HEK293 (cell line): ENCODE measurements around the gene HEMK1.

Source experiments
- CTCF ChIA-PET: fragments of 350-600 bp; formaldehyde crosslinking; extraction: SDS; loops from one replicate; lab custom pipeline; 2021; ENCODE audit warnings: antibody characterized with exemption; lab: Yijun Ruan, JAX
- POLR2A ChIA-PET: fragments of 300-600 bp; formaldehyde crosslinking; extraction: SDS; loops from one replicate; lab custom pipeline; 2020; ENCODE audit warnings: antibody characterized with exemption, inconsistent platforms; lab: Yijun Ruan, JAX
- H3K27ac ChIP-seq: fragments of 200-500 bp; sonication (Bioruptor generic); 2 replicates; pipeline ENCODE4 v1.5.1; 2014; ENCODE audit warnings: low read depth, low read length, control low read depth, inconsistent platforms; ENCODE audit errors: extremely low read depth
- H3K36me3 ChIP-seq, 2 experiments: fragments of 200-500 bp in 1 of 2; sonication (Bioruptor generic) in 1 of 2; 1 replicate in 1 of 2; 2 replicates in 1 of 2; pipeline ENCODE4 v1.5.1; 2014 to 2017; ENCODE audit warnings: inconsistent platforms in 2 of 2, low read length in 2 of 2; ENCODE audit not compliant: control insufficient read depth in 2 of 2, insufficient read depth in 1 of 2
- H3K4me1 ChIP-seq: fragments of 200-500 bp; sonication (Bioruptor generic); 2 replicates; pipeline ENCODE4 v1.5.1; 2014; ENCODE audit warnings: mild to moderate bottlenecking, low read length, inconsistent platforms; ENCODE audit not compliant: control insufficient read depth, insufficient read depth
- H3K4me3 ChIP-seq: 2 replicates; pipeline ENCODE4 v1.5.1; 2011; ENCODE audit warnings: low read depth, mild to moderate bottlenecking, control low read depth, low read length, moderate library complexity
- H3K9me3 ChIP-seq: fragments of 200-500 bp; sonication (Bioruptor generic); 2 replicates; pipeline ENCODE4 v1.5.1; 2014; ENCODE audit warnings: low read depth, low read length, inconsistent platforms; ENCODE audit not compliant: control insufficient read depth, insufficient read depth
- BCL11A ChIP-seq: fragments of 450-650 bp; formaldehyde crosslinking; IDR thresholded peaks from 2 replicates; pipeline ENCODE4 v1.5.1; 2016; ENCODE audit warnings: low read depth, missing biosample characterization, missing genetic modification characterization
- CTCF ChIP-seq: fragments of 450-650 bp; formaldehyde crosslinking; IDR thresholded peaks from 2 replicates; pipeline ENCODE4 v1.5.1; 2016; ENCODE audit warnings: missing biosample characterization, missing genetic modification characterization
- EGR2 ChIP-seq: fragments of 450-650 bp; formaldehyde crosslinking; IDR thresholded peaks from 2 replicates; pipeline ENCODE4 v1.5.1; 2016; ENCODE audit warnings: low read depth, missing biosample characterization, missing genetic modification characterization
- GFI1B ChIP-seq: fragments of 450-650 bp; formaldehyde crosslinking; IDR thresholded peaks from 2 replicates; pipeline ENCODE4 v1.5.1; 2016; ENCODE audit warnings: missing biosample characterization, missing genetic modification characterization
- GLIS1 ChIP-seq: fragments of 450-650 bp; formaldehyde crosslinking; IDR thresholded peaks from 2 replicates; pipeline ENCODE4 v1.5.1; 2016; ENCODE audit warnings: missing biosample characterization, missing genetic modification characterization
- KLF1 ChIP-seq: fragments of 450-650 bp; formaldehyde crosslinking; IDR thresholded peaks from 2 replicates; pipeline ENCODE4 v1.5.1; 2016; ENCODE audit warnings: missing biosample characterization, missing genetic modification characterization
- PRDM4 ChIP-seq: fragments of 450-650 bp; formaldehyde crosslinking; IDR thresholded peaks from 2 replicates; pipeline ENCODE4 v1.5.1; 2017; ENCODE audit warnings: missing biosample characterization, missing genetic modification characterization
- PRDM6 ChIP-seq: fragments of 450-650 bp; formaldehyde crosslinking; IDR thresholded peaks from 2 replicates; pipeline ENCODE4 v1.5.1; 2017; ENCODE audit warnings: missing biosample characterization, missing genetic modification characterization
- SP3 ChIP-seq: fragments of 450-650 bp; formaldehyde crosslinking; IDR thresholded peaks from 2 replicates; pipeline ENCODE4 v1.5.1; 2016; ENCODE audit warnings: missing biosample characterization, missing genetic modification characterization
- SP7 ChIP-seq: fragments of 450-650 bp; formaldehyde crosslinking; IDR thresholded peaks from 2 replicates; pipeline ENCODE4 v1.5.1; 2016; ENCODE audit warnings: missing biosample characterization, missing genetic modification characterization
- ZBTB20 ChIP-seq: fragments of 450-650 bp; formaldehyde crosslinking; IDR thresholded peaks from 2 replicates; pipeline ENCODE4 v1.5.1; 2016; ENCODE audit warnings: missing biosample characterization, missing genetic modification characterization
- ZFHX2 ChIP-seq: fragments of 450-650 bp; formaldehyde crosslinking; conservative IDR thresholded peaks from 2 replicates; pipeline ENCODE4 v1.5.1; 2016; ENCODE audit warnings: missing biosample characterization, missing genetic modification characterization
- ZNF121 ChIP-seq: fragments of 450-650 bp; formaldehyde crosslinking; IDR thresholded peaks from 2 replicates; pipeline ENCODE4 v1.5.1; 2016; ENCODE audit warnings: missing biosample characterization, missing genetic modification characterization
- ZNF169 ChIP-seq: fragments of 450-650 bp; formaldehyde crosslinking; IDR thresholded peaks from 2 replicates; pipeline ENCODE4 v1.5.1; 2016; ENCODE audit warnings: missing biosample characterization, missing genetic modification characterization
- ZNF26 ChIP-seq: fragments of 450-650 bp; formaldehyde crosslinking; IDR thresholded peaks from 2 replicates; pipeline ENCODE4 v1.5.1; 2016; ENCODE audit warnings: missing biosample characterization, missing genetic modification characterization
- ZNF341 ChIP-seq: fragments of 450-650 bp; formaldehyde crosslinking; IDR thresholded peaks from 2 replicates; pipeline ENCODE4; 2016; ENCODE audit warnings: low read depth, missing biosample characterization, missing genetic modification characterization
- ZNF362 ChIP-seq: fragments of 450-650 bp; formaldehyde crosslinking; IDR thresholded peaks from 2 replicates; pipeline ENCODE4 v1.5.1; 2016; ENCODE audit warnings: missing biosample characterization, missing genetic modification characterization
- ZNF449 ChIP-seq: fragments of 450-650 bp; formaldehyde crosslinking; IDR thresholded peaks from 2 replicates; pipeline ENCODE4 v1.5.1; 2017; ENCODE audit warnings: missing biosample characterization, mild to moderate bottlenecking, missing genetic modification characterization, moderate library complexity
- ZNF549 ChIP-seq: fragments of 450-650 bp; IDR thresholded peaks from 2 replicates; pipeline ENCODE4 v1.5.1; 2018; ENCODE audit warnings: missing biosample characterization, missing genetic modification characterization, mild to moderate bottlenecking, inconsistent platforms, moderate library complexity
- ZNF580 ChIP-seq: fragments of 450-650 bp; formaldehyde crosslinking; IDR thresholded peaks from 2 replicates; pipeline ENCODE4 v1.5.1; 2016; ENCODE audit warnings: missing biosample characterization, missing genetic modification characterization
- ZNF621 ChIP-seq: fragments of 450-650 bp; formaldehyde crosslinking; IDR thresholded peaks from 2 replicates; pipeline ENCODE4 v1.5.1; 2017; ENCODE audit warnings: missing biosample characterization, missing genetic modification characterization
- ZNF623 ChIP-seq: fragments of 450-650 bp; formaldehyde crosslinking; IDR thresholded peaks from 2 replicates; pipeline ENCODE4 v1.5.1; 2016; ENCODE audit warnings: missing biosample characterization, missing genetic modification characterization
- ZNF654 ChIP-seq: fragments of 450-650 bp; formaldehyde crosslinking; IDR thresholded peaks from 2 replicates; pipeline ENCODE4 v1.5.1; 2016; ENCODE audit warnings: low read depth, missing biosample characterization, missing genetic modification characterization
- ZNF707 ChIP-seq: fragments of 450-650 bp; formaldehyde crosslinking; IDR thresholded peaks from 2 replicates; pipeline ENCODE4 v1.5.1; 2016; ENCODE audit warnings: missing biosample characterization, missing genetic modification characterization
- ZNF830 ChIP-seq: fragments of 450-650 bp; IDR thresholded peaks from 2 replicates; pipeline ENCODE4 v1.5.0; 2018; ENCODE audit warnings: missing biosample characterization, missing genetic modification characterization, low read depth, mild to moderate bottlenecking, moderate library complexity
- ZSCAN30 ChIP-seq: fragments of 450-650 bp; IDR thresholded peaks from 2 replicates; pipeline ENCODE4 v1.5.1; 2018; ENCODE audit warnings: missing biosample characterization, mild to moderate bottlenecking, missing genetic modification characterization, moderate library complexity

HEMK1 gene

GRCh38 chr3:50632450-50632849 lies 63.1 kb downstream of the HEMK1 start (continued):
- no peak for TF ChIP-seq CTCF (tag by site-specific recombination)
- peak; percentile 60; the same call in 1 of the 2 replicates for TF ChIP-seq EGR2
- TF ChIP-seq ZNF549 (tag by site-specific recombination) = no peak
- no peak for TF ChIP-seq ZNF362
- no peak for TF ChIP-seq ZNF449 (tag by site-specific recombination)
- peak; percentile 47; the same call in 1 of the 2 replicates for TF ChIP-seq PRDM6 (tag by site-specific recombination)
- 0 out of 2 replicates have a peak, but pooled peaks have one; percentile 20 for TF ChIP-seq ZBTB20 (tag by site-specific recombination)
- no peak for TF ChIP-seq PRDM4 (tag by site-specific recombination)
- TF ChIP-seq ZSCAN30 (tag by site-specific recombination) = peak; percentile 25; the same call in 1 of the 2 replicates
- TF ChIP-seq SP7 (tag by site-specific recombination) = peak; percentile 55; the same call in 1 of the 2 replicates

- ChIA-PET CTCF (interaction anchor here (1.0 to 1.6 kb wide), 2 partner anchors 17 to 20 kb away, joined by 3 to 9 read pairs; no protein-coding TSS in a partner anchor), POLR2A (no interaction called here)
- H3K4me1 ChIP-seq = peaks cover 2% of the 10 kb centered on the region
- H3K9me3 ChIP-seq = no peaks in the 10 kb centered on the region
- H3K36me3 ChIP-seq = no peaks in the 10 kb centered on the region
- TF ChIP-seq ZNF169 (tag by site-specific recombination) = no peak
- TF ChIP-seq ZNF26 (tag by site-specific recombination) = no peak
- TF ChIP-seq SP3 (tag by site-specific recombination) = no peak
- TF ChIP-seq GFI1B (tag by site-specific recombination) = no peak
- peak; percentile 21; the same call in 1 of the 2 replicates for TF ChIP-seq ZNF341
- peak; percentile 16; the same call in 1 of the 2 replicates for TF ChIP-seq KLF1 (tag by site-specific recombination)
- TF ChIP-seq ZNF830 (tag by site-specific recombination) = no peak
- TF ChIP-seq ZNF623 (tag by site-specific recombination) = peak; percentile 59
- TF ChIP-seq ZNF654 (tag by site-specific recombination) = no peak
- TF ChIP-seq BCL11A (tag by site-specific recombination) = no peak
- peak; percentile 99 for TF ChIP-seq ZFHX2
- peak; percentile 99 for TF ChIP-seq EGR2
- no peak for TF ChIP-seq ZNF580 (tag by site-specific recombination)
- 0 out of 2 replicates have a peak, but pooled peaks have one; percentile 11 for TF ChIP-seq GLIS1 (tag by site-specific recombination)
- no peak for TF ChIP-seq ZNF121
- no peak for TF ChIP-seq ZNF621 (tag by site-specific recombination)
- no peak for TF ChIP-seq ZNF707 (tag by site-specific recombination)
- H3K4me3 ChIP-seq = no peak overlapping the region
- no peak overlapping the region for H3K27ac ChIP-seq
Measured at GRCh38 chr3:50633230-50633790, 64.0 kb downstream of the HEMK1 start.
